Stimulated activated CD8-positive, alpha-beta memory T cell treated with anti-CD3 and anti-CD28 coated beads, Interleukin-12 subunit alpha, Interleukin-12 subunit beta, amount 100 ng/mL, for 24 hours (primary cell): Measurements from ENCODE around the gene ABHD1.
"Not testable (repeated sequence)": the region's sequence is repeated elsewhere in the genome, so short reads cannot be mapped to it uniquely, and the experiment has no call there.

ENCODE experiments used
- DNase-seq: peaks from one replicate; pipeline ENCODE4 v3.0.0-alpha.2; 2020; ENCODE audit errors: extremely low read depth

ABHD1 gene

GRCh38 chr2:27164960-27165763, 41.5 kb downstream of the ABHD1 start:
- DNase-seq: no peak

GRCh38 chr2:27170581-27171337, 47.1 kb downstream of the ABHD1 start:
- no peak for DNase-seq

GRCh38 chr2:27171351-27171848, 47.8 kb downstream of the ABHD1 start:
- DNase-seq: no peak

- DNase-seq: no peak
Observed at GRCh38 chr2:27174638-27175037, 51.0 kb downstream of the ABHD1 start.

GRCh38 chr2:27175330-27175729, 51.7 kb downstream of the ABHD1 start:
- DNase-seq: no peak

- DNase-seq: not testable (repeated sequence)
Observed at GRCh38 chr2:27175781-27176180, 52.2 kb downstream of the ABHD1 start.

GRCh38 chr2:27177441-27178351, 54.1 kb downstream of the ABHD1 start:
- no peak for DNase-seq

GRCh38 chr2:27178469-27178868, 54.9 kb downstream of the ABHD1 start:
- no peak for DNase-seq

- DNase-seq: no peak
Observed at GRCh38 chr2:27179344-27180000, 55.9 kb downstream of the ABHD1 start.
